HCT116 (cell line): Measurements from ENCODE around the gene ADCY1.

Experiments
- EGR1 ChIP-seq: IDR thresholded peaks from 2 replicates; pipeline ENCODE4 v1.6.1; 2012; ENCODE audit warnings: low read depth
- EZH2 ChIP-seq: fragments of 200-600 bp; sonication (generic); IDR thresholded peaks from 2 replicates; pipeline ENCODE4 v1.6.1; 2017; ENCODE audit warnings: antibody characterized with exemption, mixed run types
- POLR2A ChIP-seq: IDR thresholded peaks from 2 replicates; pipeline ENCODE4 v1.7.0; 2011; ENCODE audit warnings: borderline replicate concordance; ENCODE audit not compliant: insufficient read depth, insufficient read length; ENCODE audit errors: extremely low read depth
- POLR2AphosphoS5 ChIP-seq: IDR thresholded peaks from 2 replicates; pipeline ENCODE4 v1.6.1; 2011; ENCODE audit warnings: mild to moderate bottlenecking, low read depth, low read length, moderate library complexity
- TCF7L2 ChIP-seq: IDR thresholded peaks from 2 replicates; pipeline ENCODE4 v1.7.0; 2011; ENCODE audit warnings: borderline replicate concordance, inconsistent platforms; ENCODE audit not compliant: insufficient read depth, insufficient read length; ENCODE audit errors: extremely low read depth
- TF ChIP-seq, protein P1 (sequence below), 3 experiments: fragments of 200-600 bp in 1 of 3; sonication (generic) in 1 of 3; IDR thresholded peaks in 2 of 3; conservative IDR thresholded peaks in 1 of 3; 2 replicates each; pipeline ENCODE4 v1.5.1; 2012 to 2017; ENCODE audit warnings: low read depth in 2 of 3, low read length in 2 of 3, antibody characterized with exemption in 1 of 3, borderline replicate concordance in 1 of 3, control low read depth in 1 of 3, mild to moderate bottlenecking in 1 of 3, mixed read lengths in 1 of 3, mixed run types in 1 of 3, moderate library complexity in 1 of 3; ENCODE audit not compliant: insufficient read depth in 1 of 3
- TF ChIP-seq, protein P2 (sequence below): IDR thresholded peaks from 2 replicates; pipeline ENCODE4 v1.6.1; 2012
- TF ChIP-seq, protein P3 (sequence below): IDR thresholded peaks from 2 replicates; pipeline ENCODE4 v1.6.1; 2012

DNA sequence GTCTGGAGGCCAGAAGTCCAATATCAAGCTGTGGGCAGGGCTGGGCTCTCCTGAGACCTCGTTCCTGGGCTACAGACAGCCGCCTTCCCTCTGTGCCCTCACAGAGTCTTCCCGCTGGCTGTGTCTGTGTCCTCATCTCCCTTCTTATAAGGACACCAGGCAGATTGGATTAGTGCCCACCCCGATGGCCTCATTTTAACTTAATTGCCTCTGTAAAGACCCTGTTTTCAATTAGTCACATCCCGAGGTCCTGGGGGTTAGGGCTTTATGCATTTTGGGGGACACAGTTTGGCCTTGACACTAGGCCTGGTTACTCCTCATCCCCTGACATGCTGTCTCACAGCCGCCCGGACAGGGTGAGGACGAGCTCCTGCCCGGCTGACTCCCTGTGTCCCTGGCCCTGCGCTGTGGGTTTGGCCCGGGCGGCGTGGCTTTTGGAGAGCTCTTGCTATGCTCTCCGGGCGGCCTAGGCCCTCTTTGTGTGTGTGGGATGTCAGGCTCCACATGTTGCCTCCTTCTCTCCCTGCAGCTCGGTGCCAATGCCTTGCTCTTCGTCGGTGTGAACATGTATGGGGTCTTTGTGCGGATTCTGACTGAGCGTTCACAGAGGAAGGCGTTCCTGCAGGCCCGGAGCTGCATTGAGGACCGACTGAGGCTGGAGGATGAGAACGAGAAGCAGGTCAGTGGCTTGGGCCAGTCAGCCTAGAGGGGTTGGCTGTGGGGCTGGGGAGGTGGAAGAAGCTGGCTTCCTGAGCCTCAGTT, 18.2 kb downstream of the ADCY1 start:
- no peak for TF ChIP-seq TCF7L2
- TF ChIP-seq, protein P1, sequence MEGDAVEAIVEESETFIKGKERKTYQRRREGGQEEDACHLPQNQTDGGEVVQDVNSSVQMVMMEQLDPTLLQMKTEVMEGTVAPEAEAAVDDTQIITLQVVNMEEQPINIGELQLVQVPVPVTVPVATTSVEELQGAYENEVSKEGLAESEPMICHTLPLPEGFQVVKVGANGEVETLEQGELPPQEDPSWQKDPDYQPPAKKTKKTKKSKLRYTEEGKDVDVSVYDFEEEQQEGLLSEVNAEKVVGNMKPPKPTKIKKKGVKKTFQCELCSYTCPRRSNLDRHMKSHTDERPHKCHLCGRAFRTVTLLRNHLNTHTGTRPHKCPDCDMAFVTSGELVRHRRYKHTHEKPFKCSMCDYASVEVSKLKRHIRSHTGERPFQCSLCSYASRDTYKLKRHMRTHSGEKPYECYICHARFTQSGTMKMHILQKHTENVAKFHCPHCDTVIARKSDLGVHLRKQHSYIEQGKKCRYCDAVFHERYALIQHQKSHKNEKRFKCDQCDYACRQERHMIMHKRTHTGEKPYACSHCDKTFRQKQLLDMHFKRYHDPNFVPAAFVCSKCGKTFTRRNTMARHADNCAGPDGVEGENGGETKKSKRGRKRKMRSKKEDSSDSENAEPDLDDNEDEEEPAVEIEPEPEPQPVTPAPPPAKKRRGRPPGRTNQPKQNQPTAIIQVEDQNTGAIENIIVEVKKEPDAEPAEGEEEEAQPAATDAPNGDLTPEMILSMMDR (IDR thresholded peaks at IDR 0.05 in 2 of 3, conservative IDR thresholded peaks at IDR 0.05 in 1 of 3; ENCODE audit: borderline replicate concordance in 1 of 3, insufficient read depth in 1 of 3, low read depth in 2 of 3, low read length in 2 of 3), result no peak
- TF ChIP-seq EZH2, result no peak
- TF ChIP-seq, protein P2, sequence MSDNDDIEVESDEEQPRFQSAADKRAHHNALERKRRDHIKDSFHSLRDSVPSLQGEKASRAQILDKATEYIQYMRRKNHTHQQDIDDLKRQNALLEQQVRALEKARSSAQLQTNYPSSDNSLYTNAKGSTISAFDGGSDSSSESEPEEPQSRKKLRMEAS, result no peak
- no peak for TF ChIP-seq POLR2AphosphoS5
- TF ChIP-seq, protein P3, sequence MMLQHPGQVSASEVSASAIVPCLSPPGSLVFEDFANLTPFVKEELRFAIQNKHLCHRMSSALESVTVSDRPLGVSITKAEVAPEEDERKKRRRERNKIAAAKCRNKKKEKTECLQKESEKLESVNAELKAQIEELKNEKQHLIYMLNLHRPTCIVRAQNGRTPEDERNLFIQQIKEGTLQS, result no peak
- no peak for TF ChIP-seq EGR1
- TF ChIP-seq POLR2A, result no peak
